ENCODE results near the gene RELCH. TPM values are rescaled to one million over a fixed set of nuclear protein-coding genes. Genes with fewer than 3 reads are reported as not detected.
A peak's percentile ranks its signal among the peaks of the same experiment; 100 is the strongest.

The RELCH gene
- total RNA-seq, 2 experiments from 2014 or later: 33.3 to 41.2 TPM

- no peak overlapping the region for H3K4me3 Mint-ChIP-seq
- H3K4me1 Mint-ChIP-seq: peaks cover 33% of the 10 kb centered on the region
Measured at GRCh38 chr18:62346333-62347088, 159.5 kb downstream of the RELCH start.

GRCh38 chr18:62347089-62347506 lies 160.0 kb downstream of the RELCH start:
- Mint-ChIP-seq H3K4me1 (peaks cover 32% of the 10 kb centered on the region), H3K27ac (peak overlapping the region; percentile 44), H3K36me3 (peaks cover 8% of the 10 kb centered on the region), H3K27me3 (peaks cover 7% of the 10 kb centered on the region), H3K9me3 (ENCODE audit: low read depth) (no peaks in the 10 kb centered on the region), H3K4me3 (no peak overlapping the region)
- DNase-seq: no peak
- CTCF ChIA-PET: no interaction called here
- ATAC-seq: peak; percentile 42

More at GRCh38 chr18:62346333-62347088, 159.5 kb downstream of the RELCH start:
- DNase-seq: no peak
- Mint-ChIP-seq H3K27me3 (peaks cover 7% of the 10 kb centered on the region), H3K9me3 (ENCODE audit: low read depth) (no peaks in the 10 kb centered on the region), H3K36me3 (peaks cover 9% of the 10 kb centered on the region), H3K27ac (peak overlapping the region; percentile 44)
- CTCF ChIA-PET: no interaction called here
- ATAC-seq: peak; percentile 30

GRCh38 chr18:62348474-62348873 lies 161.4 kb downstream of the RELCH start:
- Mint-ChIP-seq H3K27me3 (peaks cover 4% of the 10 kb centered on the region), H3K4me3 (no peak overlapping the region), H3K27ac (no peak overlapping the region), H3K4me1 (peaks cover 29% of the 10 kb centered on the region), H3K36me3 (peaks cover 12% of the 10 kb centered on the region), H3K9me3 (ENCODE audit: low read depth) (no peaks in the 10 kb centered on the region)
- DNase-seq (no peak), ATAC-seq (no peak)
- CTCF ChIA-PET: no interaction called here

GRCh38 chr18:62353170-62353569 lies 166.1 kb downstream of the RELCH start:
- Mint-ChIP-seq H3K9me3 (ENCODE audit: low read depth) (no peaks in the 10 kb centered on the region), H3K4me3 (no peak overlapping the region), H3K36me3 (peaks cover 29% of the 10 kb centered on the region), H3K27ac (no peak overlapping the region), H3K27me3 (peaks cover 2% of the 10 kb centered on the region), H3K4me1 (peaks cover 22% of the 10 kb centered on the region)
- DNase-seq (no peak), ATAC-seq (no peak)
- CTCF ChIA-PET: no interaction called here

GRCh38 chr18:62354151-62354550 lies 167.1 kb downstream of the RELCH start:
- Mint-ChIP-seq H3K27ac (no peak overlapping the region), H3K27me3 (peaks cover 2% of the 10 kb centered on the region), H3K4me3 (no peak overlapping the region), H3K4me1 (peaks cover 22% of the 10 kb centered on the region), H3K9me3 (ENCODE audit: low read depth) (no peaks in the 10 kb centered on the region), H3K36me3 (peaks cover 34% of the 10 kb centered on the region)
- DNase-seq: no peak
- CTCF ChIA-PET: no interaction called here
- ATAC-seq: no peak

- CTCF ChIA-PET: interaction anchor here (1.5 kb wide), 1 partner anchor 17 kb away, joined by 3 read pairs; no protein-coding TSS in a partner anchor
- Mint-ChIP-seq H3K4me1 (peaks cover 14% of the 10 kb centered on the region), H3K27me3 (peaks cover 3% of the 10 kb centered on the region), H3K4me3 (no peak overlapping the region), H3K9me3 (ENCODE audit: low read depth) (no peaks in the 10 kb centered on the region), H3K36me3 (peaks cover 45% of the 10 kb centered on the region), H3K27ac (no peak overlapping the region)
- no peak for ATAC-seq
- no peak for DNase-seq
Measured at GRCh38 chr18:62357079-62357719, 170.1 kb downstream of the RELCH start.

Other genes with a start within 250 kb of the RELCH start
- 10 to 100 TPM; 27.8 to 32.1 TPM for gene PIGN, start 199 bp upstream of the RELCH start, total RNA-seq
- 1 to 10 TPM; 8.0 to 9.7 TPM for gene TNFRSF11A, start 138.1 kb downstream of the RELCH start, total RNA-seq